Gastrocnemius medialis (tissue), 4 donors: ENCODE results near the gene DCUN1D3.

Source experiments
- CTCF ChIP-seq, 5 experiments: fragments of 450-650 bp in 3 of 5; fragments of 200-600 bp in 2 of 5; sonication (generic) in 2 of 5; IDR thresholded peaks in 4 of 5; conservative IDR thresholded peaks in 1 of 5; 1 replicate in 4 of 5; 2 replicates in 1 of 5; pipeline ENCODE4 v1.5.1; 2016 to 2019; ENCODE audit warnings: antibody characterized with exemption in 5 of 5, mild to moderate bottlenecking in 3 of 5, moderate library complexity in 3 of 5
- POLR2A ChIP-seq, 2 donors: fragments of 450-650 bp; IDR thresholded peaks; one replicate each; pipeline ENCODE4 v1.6.1; 2017; ENCODE audit warnings: antibody characterized with exemption in 2 of 2, mild to moderate bottlenecking in 2 of 2, moderate library complexity in 2 of 2

GRCh38 chr16:20881503-20881878 lies 18.7 kb downstream of the DCUN1D3 start:
- TF ChIP-seq CTCF (IDR thresholded peaks at IDR 0.05 in 4 of 5, conservative IDR thresholded peaks at IDR 0.05 in 1 of 5) (no peak), POLR2A (IDR thresholded peaks at IDR 0.05) (no peak)
